GM18511 (cell line): ENCODE data around the gene ZNF20.
"Not testable (repeated sequence)": the region's sequence is repeated elsewhere in the genome, so short reads cannot be mapped to it uniquely, and the experiment has no call there.

Experiments used
- ATAC-seq: cut with Tn5 transposase; IDR thresholded peaks from one replicate; pipeline ENCODE4 v1.9.1; 2021; ENCODE audit warnings: mild to moderate bottlenecking, moderate library complexity; ENCODE audit not compliant: unreplicated experiment

ZNF20 gene

GRCh38 chr19:12113121-12113520, 27.0 kb downstream of the ZNF20 start:
- ATAC-seq = no peak

GRCh38 chr19:12112701-12113100, 27.4 kb downstream of the ZNF20 start:
- ATAC-seq = no peak

GRCh38 chr19:12111943-12112637, 28.1 kb downstream of the ZNF20 start:
- ATAC-seq = no peak

- ATAC-seq = no peak
Measured at GRCh38 chr19:12111176-12111575, 29.0 kb downstream of the ZNF20 start.

- ATAC-seq = not testable (repeated sequence)
Measured at GRCh38 chr19:12103909-12104308, 36.2 kb downstream of the ZNF20 start.

GRCh38 chr19:12098040-12098439, 42.1 kb downstream of the ZNF20 start:
- ATAC-seq = no peak

GRCh38 chr19:12095111-12095790, 44.9 kb downstream of the ZNF20 start:
- ATAC-seq = no peak

- no peak for ATAC-seq
Measured at GRCh38 chr19:12093777-12094176, 46.4 kb downstream of the ZNF20 start.

GRCh38 chr19:12092956-12093355, 47.2 kb downstream of the ZNF20 start:
- no peak for ATAC-seq

GRCh38 chr19:12092065-12092867, 47.9 kb downstream of the ZNF20 start:
- peak; percentile 72 for ATAC-seq

- ATAC-seq = no peak
Measured at GRCh38 chr19:12090807-12091206, 49.3 kb downstream of the ZNF20 start.

GRCh38 chr19:12085074-12085818, 54.9 kb downstream of the ZNF20 start:
- ATAC-seq = no peak

- not testable (repeated sequence) for ATAC-seq
Measured at GRCh38 chr19:12083336-12083735, 56.8 kb downstream of the ZNF20 start.
